ENCODE data around the gene UBALD2.

The UBALD2 gene

DNA sequence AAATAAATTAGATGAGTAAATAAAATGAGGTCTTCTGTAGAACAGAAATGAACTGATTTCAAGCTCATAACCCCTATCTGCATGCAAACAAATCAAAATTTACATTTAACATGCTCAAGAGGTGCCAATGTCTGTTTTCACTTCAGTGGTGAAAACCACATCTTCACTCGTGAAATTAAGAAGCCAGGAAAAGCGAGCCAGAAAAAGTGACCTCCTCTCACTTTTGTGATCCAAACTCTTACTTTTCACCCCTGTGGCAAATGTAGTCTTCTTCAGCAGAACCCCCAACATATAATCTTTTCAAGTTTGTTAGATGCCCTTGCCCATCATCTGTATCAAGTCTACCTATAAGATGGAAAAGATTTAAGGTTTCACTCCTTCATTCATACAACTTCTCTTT is 52.4 kb downstream of the UBALD2 start:
- Mint-ChIP-seq H3K9me3 (no peaks in the 10 kb centered on the region), H3K4me1 (peaks cover 11% of the 10 kb centered on the region), H3K27me3 (no peaks in the 10 kb centered on the region), H3K36me3 (peaks cover 29% of the 10 kb centered on the region), H3K4me3 (no peak overlapping the region), H3K27ac (no peak overlapping the region)
- no peak for DNase-seq
- CTCF ChIA-PET, result interaction anchor here (1.2 kb wide), 2 partner anchors 19 to 321 kb away, joined by 3 read pairs; no protein-coding TSS in a partner anchor

DNA sequence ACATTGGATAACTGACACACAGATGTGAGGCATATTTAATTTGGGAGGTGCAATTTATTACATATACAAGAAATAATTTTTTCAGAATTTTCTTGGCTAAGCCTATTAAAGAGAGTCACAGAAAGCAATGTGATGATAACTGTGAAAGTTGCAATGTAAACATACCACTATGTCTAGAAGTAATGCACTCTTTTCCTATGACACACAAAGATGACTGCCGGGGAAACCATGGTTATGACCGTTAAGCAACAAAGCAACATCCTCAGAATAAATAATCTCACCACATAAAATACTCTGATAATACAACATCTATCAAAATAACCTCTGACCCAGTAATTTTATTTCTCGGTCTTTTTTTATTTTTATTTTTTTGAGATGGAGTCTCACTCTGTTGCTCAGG is 53.4 kb downstream of the UBALD2 start:
- Mint-ChIP-seq H3K36me3 (peaks cover 23% of the 10 kb centered on the region), H3K4me1 (peaks cover 11% of the 10 kb centered on the region), H3K4me3 (no peak overlapping the region), H3K27me3 (no peaks in the 10 kb centered on the region), H3K9me3 (no peaks in the 10 kb centered on the region), H3K27ac (no peak overlapping the region)
- CTCF ChIA-PET, result no interaction called here
- DNase-seq, result no peak
